Esophagus (tissue), 2 donors: Measurements from ENCODE around the gene SIM1. TPM values are rescaled to one million over a fixed set of nuclear protein-coding genes. Genes with fewer than 3 reads are reported as not detected.
"Not testable (repeated sequence)": the region's sequence is repeated elsewhere in the genome, so short reads cannot be mapped to it uniquely, and the experiment has no call there.

Source experiments
- H3K27ac ChIP-seq, 2 donors: one replicate each; pipeline ENCODE4 v1.5.1; 2013; ENCODE audit warnings: low read depth in 2 of 2, mild to moderate bottlenecking in 2 of 2, inconsistent platforms in 1 of 2, low read length in 1 of 2, moderate library complexity in 1 of 2
- H3K27me3 ChIP-seq, 2 donors: one replicate each; pipeline ENCODE4 v1.6.1; 2013; ENCODE audit warnings: low read length in 2 of 2, control low read depth in 1 of 2, mild to moderate bottlenecking in 1 of 2; ENCODE audit not compliant: insufficient read depth in 2 of 2, control insufficient read depth in 1 of 2
- H3K36me3 ChIP-seq, 2 donors: one replicate each; pipeline ENCODE4 v1.6.1; 2013; ENCODE audit warnings: low read length in 1 of 2; ENCODE audit not compliant: control insufficient read depth in 2 of 2, insufficient read depth in 2 of 2
- H3K4me1 ChIP-seq, 2 donors: one replicate each; pipeline ENCODE4 v1.6.1; 2013; ENCODE audit warnings: low read length in 1 of 2; ENCODE audit not compliant: control insufficient read depth in 2 of 2, insufficient read depth in 2 of 2
- H3K4me3 ChIP-seq, 2 donors: one replicate each; pipeline ENCODE4 v1.5.1; 2013; ENCODE audit warnings: low read length in 2 of 2, mild to moderate bottlenecking in 2 of 2, low read depth in 1 of 2, moderate library complexity in 1 of 2
- H3K9me3 ChIP-seq, 2 donors: one replicate each; pipeline ENCODE4 v1.6.1; 2013; ENCODE audit warnings: mild to moderate bottlenecking in 2 of 2, low read depth in 1 of 2, low read length in 1 of 2, moderate library complexity in 1 of 2; ENCODE audit not compliant: control insufficient read depth in 2 of 2, insufficient read depth in 1 of 2
- WGBS, 2 donors: extraction: QIAGEN DNeasy Blood & Tissue Kit; methylation state at CpG; one replicate each; pipeline ENCODE4 v1.1.7; 2013; 5-methylcytosine and 5-hydroxymethylcytosine counted together
- polyA plus RNA-seq, 2 donors: library from polyadenylated mRNA; stranded (reverse); fragments of 200-250 nt; gene quantifications; one replicate each; pipeline ENCODE4 v1.2.3, GENCODE V29; 2013
- donor health status: healthy with polysubstance abuse.
- donor health status: Bipolar disorder and iron deficiency.

SIM1 gene
- polyA plus RNA-seq, 2 donors, result not detected

- H3K27ac ChIP-seq, result no peak overlapping the region
- no peaks in the 10 kb centered on the region for H3K9me3 ChIP-seq
- WGBS, 2 donors, result 90 to 94% methylated on average over 4 of the region's 4 CpGs
- no peaks in the 10 kb centered on the region for H3K4me1 ChIP-seq
- no peaks in the 10 kb centered on the region for H3K36me3 ChIP-seq
- H3K27me3 ChIP-seq, result no peaks in the 10 kb centered on the region
- no peak overlapping the region for H3K4me3 ChIP-seq
Measured at GRCh38 chr6:100371591-100371990, 93.1 kb downstream of the SIM1 start.

- H3K27ac ChIP-seq, result no peak overlapping the region
- H3K27me3 ChIP-seq, result no peaks in the 10 kb centered on the region
- H3K36me3 ChIP-seq, result no peaks in the 10 kb centered on the region
- 57 to 65% methylated on average over 1 of the region's 1 CpG for WGBS, 2 donors
- H3K4me1 ChIP-seq, result no peaks in the 10 kb centered on the region
- no peaks in the 10 kb centered on the region for H3K9me3 ChIP-seq
- no peak overlapping the region for H3K4me3 ChIP-seq
Measured at GRCh38 chr6:100370265-100370664, 94.5 kb downstream of the SIM1 start.

GRCh38 chr6:100366419-100366818 is 98.3 kb downstream of the SIM1 start:
- 79 to 87% methylated on average over 5 of the region's 5 CpGs for WGBS, 2 donors

GRCh38 chr6:100363651-100364050 is 101.1 kb downstream of the SIM1 start:
- Histone ChIP-seq H3K4me3 (no peak overlapping the region), H3K27me3 (no peaks in the 10 kb centered on the region), H3K4me1 (no peaks in the 10 kb centered on the region), H3K27ac (no peak overlapping the region), H3K36me3 (no peaks in the 10 kb centered on the region), H3K9me3 (no peaks in the 10 kb centered on the region)
- 18 to 35% methylated on average over 1 of the region's 1 CpG for WGBS, 2 donors

More at GRCh38 chr6:100366419-100366818, 98.3 kb downstream of the SIM1 start:
- no peaks in the 10 kb centered on the region for H3K27me3 ChIP-seq
- no peaks in the 10 kb centered on the region for H3K9me3 ChIP-seq
- no peaks in the 10 kb centered on the region for H3K4me1 ChIP-seq
- no peak overlapping the region for H3K27ac ChIP-seq
- H3K4me3 ChIP-seq, result no peak overlapping the region
- H3K36me3 ChIP-seq, result no peaks in the 10 kb centered on the region

GRCh38 chr6:100354736-100355641 is 109.7 kb downstream of the SIM1 start:
- H3K36me3 ChIP-seq, H3K27ac ChIP-seq, H3K4me3 ChIP-seq, H3K4me1 ChIP-seq, H3K27me3 ChIP-seq, H3K9me3 ChIP-seq: not testable (repeated sequence)
- 69 to 70% methylated on average over 33 to 35 of the region's 35 CpGs for WGBS, 2 donors

GRCh38 chr6:100353276-100354015 is 111.3 kb downstream of the SIM1 start:
- Histone ChIP-seq H3K27me3 (no peaks in the 10 kb centered on the region), H3K4me1 (no peaks in the 10 kb centered on the region), H3K36me3 (no peaks in the 10 kb centered on the region), H3K27ac (no peak overlapping the region), H3K4me3 (no peak overlapping the region), H3K9me3 (no peaks in the 10 kb centered on the region)
- 81% methylated on average over 8 of the region's 8 CpGs for WGBS, 2 donors

GRCh38 chr6:100350139-100350538 is 114.6 kb downstream of the SIM1 start:
- no peaks in the 10 kb centered on the region for H3K36me3 ChIP-seq
- no peaks in the 10 kb centered on the region for H3K9me3 ChIP-seq
- no peaks in the 10 kb centered on the region for H3K27me3 ChIP-seq
- H3K4me1 ChIP-seq, result no peaks in the 10 kb centered on the region
- H3K4me3 ChIP-seq, result no peak overlapping the region
- H3K27ac ChIP-seq, result no peak overlapping the region

GRCh38 chr6:100349366-100349765 is 115.4 kb downstream of the SIM1 start:
- no peaks in the 10 kb centered on the region for H3K9me3 ChIP-seq
- WGBS, 2 donors, result 92 to 94% methylated on average over 3 of the region's 3 CpGs
- H3K27ac ChIP-seq, result no peak overlapping the region
- no peak overlapping the region for H3K4me3 ChIP-seq
- no peaks in the 10 kb centered on the region for H3K4me1 ChIP-seq
- no peaks in the 10 kb centered on the region for H3K36me3 ChIP-seq
- H3K27me3 ChIP-seq, result no peaks in the 10 kb centered on the region

- 49 to 61% methylated on average over 4 of the region's 4 CpGs for WGBS, 2 donors
- Histone ChIP-seq H3K4me3 (no peak overlapping the region), H3K9me3 (no peaks in the 10 kb centered on the region), H3K36me3 (no peaks in the 10 kb centered on the region), H3K27ac (no peak overlapping the region), H3K27me3 (no peaks in the 10 kb centered on the region), H3K4me1 (no peaks in the 10 kb centered on the region)
Measured at GRCh38 chr6:100347901-100348550, 116.7 kb downstream of the SIM1 start.
